HG02840 (cell line): ENCODE measurements around the gene CCL4L2.
"Not testable (repeated sequence)": the region's sequence is repeated elsewhere in the genome, so short reads cannot be mapped to it uniquely, and the experiment has no call there.

Experiments
- ATAC-seq: cut with Tn5 transposase; IDR thresholded peaks from one replicate; pipeline ENCODE4 v1.9.1; 2021; ENCODE audit warnings: mild to moderate bottlenecking, moderate library complexity, moderate number of reproducible peaks; ENCODE audit not compliant: unreplicated experiment, low FRiP score

Gene CCL4L2

GRCh38 chr17:36210439-36211211 is at the start of gene CCL4L2:
TSS of gene CCL4L2 (plus strand) at chr17:36211063.
- ATAC-seq: peak; percentile 58

GRCh38 chr17:36168836-36169235 is 42.0 kb upstream of the CCL4L2 start:
- ATAC-seq: not testable (repeated sequence)

- not testable (repeated sequence) for ATAC-seq
These were observed 34.3 kb upstream of the CCL4L2 start, which contains the start of gene TBC1D3B for GRCh38 chr17:36176536-36176935. TSS of gene TBC1D3B (minus strand) at chr17:36176636. CDS start at chr17:36175050, 1,586 bp downstream.

GRCh38 chr17:36181446-36182175 is 29.3 kb upstream of the CCL4L2 start:
- not testable (repeated sequence) for ATAC-seq

- ATAC-seq: no peak
These were observed 28.5 kb upstream of the CCL4L2 start for GRCh38 chr17:36182176-36183000.

- ATAC-seq: no peak
These were observed 27.6 kb upstream of the CCL4L2 start for GRCh38 chr17:36183001-36183971.

- ATAC-seq: no peak
These were observed 26.7 kb upstream of the CCL4L2 start for GRCh38 chr17:36184023-36184765.

- ATAC-seq: no peak
These were observed 25.4 kb upstream of the CCL4L2 start for GRCh38 chr17:36185416-36185815.

- not testable (repeated sequence) for ATAC-seq
These were observed 23.8 kb upstream of the CCL4L2 start for GRCh38 chr17:36186810-36187763.

- ATAC-seq: not testable (repeated sequence)
These were observed 22.8 kb upstream of the CCL4L2 start for GRCh38 chr17:36187943-36188665.

GRCh38 chr17:36188891-36189306 is 22.0 kb upstream of the CCL4L2 start:
- ATAC-seq: peak; percentile 42

- not testable (repeated sequence) for ATAC-seq
These were observed 20.9 kb upstream of the CCL4L2 start for GRCh38 chr17:36189993-36190392.

GRCh38 chr17:36190549-36191330 is 20.1 kb upstream of the CCL4L2 start:
- ATAC-seq: not testable (repeated sequence)

GRCh38 chr17:36193216-36193775 is 17.6 kb upstream of the CCL4L2 start:
- no peak for ATAC-seq

GRCh38 chr17:36194147-36194831 is 16.6 kb upstream of the CCL4L2 start:
- not testable (repeated sequence) for ATAC-seq
